Adipocyte (in vitro differentiated cells): ENCODE results near the gene OSBPL3.

ENCODE experiments used
- DNase-seq: peaks from one replicate; pipeline ENCODE4 v3.0.0-alpha.2; 2015; ENCODE audit warnings: low read depth
- H3K27me3 ChIP-seq: replicated peaks from 2 replicates; pipeline ENCODE4 v1.7.0; 2013; ENCODE audit warnings: mild to moderate bottlenecking, low read length, moderate library complexity; ENCODE audit not compliant: control insufficient read depth, insufficient read depth
- H3K36me3 ChIP-seq: 2 replicates; pipeline ENCODE4 v1.7.0; 2013; ENCODE audit warnings: low read length, mild to moderate bottlenecking, moderate library complexity; ENCODE audit not compliant: control insufficient read depth, insufficient read depth, severe bottlenecking
- H3K4me1 ChIP-seq: 2 replicates; pipeline ENCODE4 v1.7.0; 2013; ENCODE audit warnings: mild to moderate bottlenecking, low read length, moderate library complexity; ENCODE audit not compliant: control insufficient read depth, insufficient read depth
- H3K4me3 ChIP-seq: 2 replicates; pipeline ENCODE4 v1.7.0; 2013; ENCODE audit warnings: mild to moderate bottlenecking, low read length, moderate library complexity
- H3K9ac ChIP-seq: 2 replicates; pipeline ENCODE4 v1.7.0; 2013; ENCODE audit warnings: mild to moderate bottlenecking, low read length, moderate library complexity
- H3K9me3 ChIP-seq: 2 replicates; pipeline ENCODE4 v1.7.0; 2013; ENCODE audit warnings: mild to moderate bottlenecking, low read length, moderate library complexity; ENCODE audit not compliant: control insufficient read depth

OSBPL3 gene

DNA sequence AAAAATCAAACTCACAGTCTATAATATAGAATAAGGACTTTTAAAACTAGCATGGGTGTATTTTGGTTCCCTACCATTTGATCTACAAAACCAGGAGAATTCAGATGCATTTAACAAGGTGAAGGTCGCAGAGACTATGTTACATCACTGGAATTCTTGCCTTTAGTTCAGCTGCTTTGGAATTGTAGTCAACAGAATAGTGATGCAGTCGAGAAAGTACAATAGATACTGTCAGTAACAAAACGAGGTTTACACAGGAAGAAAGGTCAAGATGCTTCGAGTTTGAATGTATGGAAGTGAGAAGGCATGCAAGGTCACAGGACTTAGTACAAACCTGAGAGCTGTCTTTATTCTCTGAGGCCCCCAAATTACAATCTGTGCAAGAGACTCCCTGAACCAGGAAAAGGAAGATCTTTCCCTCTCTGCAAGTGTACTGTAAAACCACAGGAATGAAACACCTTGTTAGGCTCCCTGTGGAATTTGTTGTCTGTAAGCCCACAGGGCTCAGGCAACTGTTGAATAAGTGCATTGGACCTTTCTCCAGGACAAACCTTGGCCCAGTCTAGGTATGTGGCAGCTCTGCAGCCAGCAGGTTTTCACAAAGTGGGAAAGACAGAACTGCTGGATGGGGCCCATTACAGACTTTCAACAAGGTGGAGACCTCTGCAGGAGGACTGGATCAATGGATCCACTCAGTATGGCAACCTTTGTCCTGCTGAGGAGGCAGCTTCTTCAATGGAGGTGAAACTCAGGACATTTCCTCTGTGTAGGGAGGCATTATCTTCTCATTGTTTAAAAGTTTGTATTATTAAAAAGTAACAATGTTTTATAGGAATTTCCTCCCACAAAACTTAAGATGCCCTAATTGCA is 121.6 kb downstream of the OSBPL3 start:
- Histone ChIP-seq H3K36me3 (peaks cover 9% of the 10 kb centered on the region), H3K9ac (no peak overlapping the region), H3K9me3 (no peaks in the 10 kb centered on the region), H3K4me3 (no peak overlapping the region), H3K4me1 (no peaks in the 10 kb centered on the region), H3K27me3 (no peaks in the 10 kb centered on the region)
- DNase-seq = no peak

DNA sequence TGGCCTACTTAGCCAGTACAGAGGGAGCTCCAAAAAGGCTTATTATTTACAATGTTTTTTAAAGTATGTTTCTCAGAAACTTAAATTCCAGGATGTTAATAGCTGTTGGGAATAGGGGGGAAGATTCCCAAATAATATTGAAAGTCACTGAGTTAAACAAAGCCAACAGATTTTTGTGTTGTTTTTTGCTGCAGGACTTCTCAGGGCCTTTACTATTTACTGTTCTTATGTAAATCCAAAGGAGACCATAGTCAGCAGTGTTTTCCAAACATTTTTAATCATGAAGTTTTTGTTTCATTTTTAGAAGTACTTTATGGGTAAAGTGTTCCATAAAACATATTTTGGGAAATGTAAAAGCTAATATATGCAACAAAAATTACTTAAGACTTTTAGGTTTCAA is 122.4 kb downstream of the OSBPL3 start:
- no peak for DNase-seq
- Histone ChIP-seq H3K9ac (no peak overlapping the region), H3K27me3 (no peaks in the 10 kb centered on the region)

DNA sequence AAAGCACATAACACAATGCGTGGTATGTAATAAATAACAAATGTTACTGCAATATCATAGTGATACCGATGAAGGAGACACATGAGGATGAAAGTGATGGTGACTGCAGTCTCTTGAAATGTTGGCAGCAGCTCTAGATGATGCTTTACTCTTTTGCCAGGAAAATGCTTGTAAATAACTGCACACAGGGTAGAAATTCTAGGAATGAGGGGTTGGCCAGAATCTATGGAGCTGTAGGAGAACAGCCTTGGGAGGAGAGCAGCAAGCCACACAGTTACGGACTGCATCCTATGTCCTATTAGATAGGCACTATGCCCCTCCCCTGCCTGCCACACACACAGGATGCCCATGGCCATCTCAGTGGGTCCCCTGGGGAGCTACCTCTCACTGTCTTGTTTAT is 125.1 kb downstream of the OSBPL3 start:
- Histone ChIP-seq H3K9me3 (no peaks in the 10 kb centered on the region), H3K9ac (no peak overlapping the region), H3K27me3 (no peaks in the 10 kb centered on the region), H3K4me1 (no peaks in the 10 kb centered on the region), H3K4me3 (no peak overlapping the region), H3K36me3 (peaks cover 7% of the 10 kb centered on the region)
- peak; percentile 39 for DNase-seq

More for the DNA sequence above, 122.4 kb downstream of the OSBPL3 start:
- H3K4me3 ChIP-seq = no peak overlapping the region
- no peaks in the 10 kb centered on the region for H3K4me1 ChIP-seq
- H3K36me3 ChIP-seq = peaks cover 7% of the 10 kb centered on the region
- H3K9me3 ChIP-seq = no peaks in the 10 kb centered on the region

DNA sequence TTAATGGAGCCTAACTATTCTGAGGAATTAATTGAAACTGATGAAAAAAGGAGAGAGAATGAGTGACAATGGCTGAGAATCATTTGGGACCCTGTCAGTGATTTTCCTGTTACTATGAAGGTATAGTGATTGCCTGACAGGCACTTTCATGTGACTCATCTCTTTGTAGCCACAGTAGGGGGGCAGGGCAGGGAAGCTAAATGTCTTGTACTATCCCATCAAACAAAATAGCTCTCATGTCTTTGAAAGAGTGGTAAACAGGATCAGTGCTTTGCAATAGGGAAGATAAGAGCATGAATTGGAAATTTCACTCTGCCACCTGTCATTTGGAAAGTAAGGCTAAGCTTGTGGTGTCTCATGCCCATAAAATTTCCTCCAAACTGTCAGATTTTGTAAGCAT is 128.2 kb downstream of the OSBPL3 start:
- no peaks in the 10 kb centered on the region for H3K9me3 ChIP-seq
- H3K4me1 ChIP-seq = no peaks in the 10 kb centered on the region
- H3K36me3 ChIP-seq = peaks cover 10% of the 10 kb centered on the region
- DNase-seq = no peak
- H3K27me3 ChIP-seq = no peaks in the 10 kb centered on the region
- no peak overlapping the region for H3K9ac ChIP-seq
- H3K4me3 ChIP-seq = no peak overlapping the region

DNA sequence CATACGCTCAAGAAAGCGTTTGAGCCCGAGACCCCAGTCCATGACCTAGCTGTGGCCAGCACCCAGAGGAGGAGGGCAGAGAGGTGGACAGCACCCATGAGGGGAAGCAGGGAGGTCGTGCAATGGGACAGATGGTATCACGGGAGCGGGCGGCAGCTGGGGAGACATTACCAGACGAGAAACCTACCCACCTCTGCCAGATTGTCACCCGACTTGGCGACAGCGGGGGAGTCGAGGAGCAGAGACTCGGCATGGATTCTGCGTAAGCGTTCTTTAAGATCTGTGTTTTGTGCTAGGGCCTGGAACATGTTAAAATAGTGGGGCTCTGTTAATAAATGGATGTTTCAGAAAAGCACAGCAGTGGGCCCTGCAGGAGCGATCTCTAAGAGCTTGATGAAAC is 131.1 kb downstream of the OSBPL3 start:
- no peaks in the 10 kb centered on the region for H3K9me3 ChIP-seq
- DNase-seq = no peak
- no peaks in the 10 kb centered on the region for H3K27me3 ChIP-seq
- H3K4me1 ChIP-seq = no peaks in the 10 kb centered on the region
- H3K36me3 ChIP-seq = peaks cover 10% of the 10 kb centered on the region
- no peak overlapping the region for H3K9ac ChIP-seq
- no peak overlapping the region for H3K4me3 ChIP-seq

DNA sequence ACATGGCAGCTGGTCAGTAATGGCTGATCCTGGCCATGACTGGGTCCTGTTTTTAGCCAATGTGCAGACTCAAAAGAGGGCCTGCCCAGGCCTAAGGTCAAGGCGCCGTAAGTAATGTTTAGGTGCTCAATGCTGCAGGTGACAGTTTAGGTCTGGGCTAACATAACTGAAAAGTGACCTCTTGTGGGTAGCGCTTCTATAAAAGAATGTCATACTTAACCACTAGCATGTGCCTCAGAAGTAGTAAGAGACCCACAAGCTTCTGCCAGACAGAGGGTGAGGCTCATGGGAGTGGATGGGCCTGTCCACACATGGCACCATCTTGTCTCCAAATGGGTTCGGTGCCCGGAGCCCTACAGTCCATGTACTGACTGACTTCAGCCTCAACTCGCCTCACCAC is 132.2 kb downstream of the OSBPL3 start:
- Histone ChIP-seq H3K9ac (no peak overlapping the region), H3K27me3 (no peaks in the 10 kb centered on the region), H3K4me1 (peaks cover 1% of the 10 kb centered on the region), H3K36me3 (peaks cover 10% of the 10 kb centered on the region), H3K9me3 (no peaks in the 10 kb centered on the region), H3K4me3 (no peak overlapping the region)
- DNase-seq = no peak

DNA sequence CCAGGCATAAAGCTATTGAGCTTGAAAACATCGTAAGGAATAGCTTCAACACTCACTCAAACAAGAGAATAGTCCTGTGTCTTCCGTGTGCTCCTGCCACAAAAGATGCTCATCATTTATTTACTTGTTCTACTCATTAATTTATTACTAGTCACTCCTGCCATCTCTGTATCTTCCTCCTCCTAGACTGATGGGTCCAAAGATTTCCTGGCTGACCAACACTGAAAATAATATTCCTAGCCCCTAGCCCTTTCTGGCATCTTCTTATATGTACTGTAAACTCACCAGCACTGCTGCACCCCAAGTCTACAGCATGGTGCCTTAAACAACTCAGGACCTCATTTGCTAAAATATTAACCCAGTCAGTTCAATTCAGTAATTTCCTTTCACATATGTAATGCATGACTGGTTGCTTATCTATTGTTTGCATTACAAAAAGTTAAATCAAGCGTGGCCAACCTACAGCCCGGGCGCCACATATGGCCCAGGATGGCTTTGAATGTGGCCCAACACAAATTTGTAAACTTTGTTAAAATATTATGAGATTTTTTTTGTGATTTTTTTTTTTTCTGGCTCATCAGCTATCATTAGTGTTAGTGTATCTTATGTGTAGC is 136.1 kb downstream of the OSBPL3 start:
- H3K4me1 ChIP-seq = peaks cover 8% of the 10 kb centered on the region
- no peak overlapping the region for H3K9ac ChIP-seq
- H3K4me3 ChIP-seq = no peak overlapping the region
- H3K9me3 ChIP-seq = no peaks in the 10 kb centered on the region
- no peak for DNase-seq
- peaks cover 17% of the 10 kb centered on the region for H3K36me3 ChIP-seq
- H3K27me3 ChIP-seq = no peaks in the 10 kb centered on the region

DNA sequence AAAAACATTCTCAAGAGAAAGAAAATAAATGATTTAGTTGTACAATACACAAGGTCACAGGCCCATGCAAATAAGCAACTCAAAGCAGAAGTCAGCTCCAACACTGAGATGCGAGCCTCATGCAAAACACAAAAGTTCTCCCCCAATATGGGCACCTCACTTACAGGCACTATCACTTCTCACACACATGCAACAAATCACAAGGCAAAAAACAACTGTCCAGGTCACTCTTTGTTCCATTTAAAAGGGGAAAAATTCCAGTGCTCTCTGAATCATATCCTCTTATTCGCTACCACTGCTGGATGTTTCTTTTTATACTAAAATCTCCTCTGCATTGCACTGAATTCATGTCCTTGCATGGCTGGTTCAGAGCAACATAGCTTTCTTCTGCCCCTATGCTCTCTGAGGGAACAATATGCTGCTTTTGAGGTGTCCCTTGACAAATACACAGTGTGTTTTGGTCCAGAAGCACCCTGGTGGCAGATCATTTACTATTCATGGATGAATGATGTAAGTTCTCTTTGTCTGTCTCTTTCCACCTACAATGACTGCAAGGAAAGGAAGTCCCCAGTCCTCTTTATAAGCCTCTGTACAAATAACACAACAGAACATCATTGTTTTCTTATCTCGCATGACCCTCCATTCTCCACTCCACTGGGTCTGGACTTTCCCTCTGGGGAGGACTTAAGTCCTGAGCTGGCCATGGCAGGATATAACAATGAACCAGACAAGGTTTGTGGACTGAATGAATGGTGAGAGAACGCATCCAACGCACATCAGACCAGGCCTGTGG is 137.3 kb downstream of the OSBPL3 start:
- Histone ChIP-seq H3K4me3 (no peak overlapping the region), H3K9me3 (no peaks in the 10 kb centered on the region), H3K36me3 (peaks cover 15% of the 10 kb centered on the region), H3K27me3 (no peaks in the 10 kb centered on the region), H3K9ac (no peak overlapping the region), H3K4me1 (peaks cover 8% of the 10 kb centered on the region)
- no peak for DNase-seq

DNA sequence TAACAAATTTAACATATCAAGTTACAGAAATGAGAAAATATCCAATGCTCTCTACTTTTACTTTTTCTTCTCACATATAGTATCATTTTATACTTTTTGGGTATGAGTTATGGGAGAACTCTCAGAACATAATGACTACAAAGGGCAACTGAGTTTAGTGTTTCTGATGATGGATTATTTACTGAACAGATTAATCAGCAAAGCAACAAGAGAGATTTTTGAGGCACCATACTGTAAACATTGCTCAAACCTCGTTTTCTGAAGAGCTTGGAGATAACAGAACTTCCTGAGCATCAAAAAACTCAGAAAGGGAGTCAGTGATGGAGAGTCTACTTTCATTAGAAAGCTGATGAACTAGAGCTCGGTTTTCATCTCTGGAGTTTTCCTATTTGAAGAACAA is 137.9 kb downstream of the OSBPL3 start:
- Histone ChIP-seq H3K27me3 (no peaks in the 10 kb centered on the region), H3K4me1 (peaks cover 8% of the 10 kb centered on the region), H3K9ac (no peak overlapping the region), H3K36me3 (peaks cover 12% of the 10 kb centered on the region), H3K4me3 (no peak overlapping the region), H3K9me3 (no peaks in the 10 kb centered on the region)
- no peak for DNase-seq

DNA sequence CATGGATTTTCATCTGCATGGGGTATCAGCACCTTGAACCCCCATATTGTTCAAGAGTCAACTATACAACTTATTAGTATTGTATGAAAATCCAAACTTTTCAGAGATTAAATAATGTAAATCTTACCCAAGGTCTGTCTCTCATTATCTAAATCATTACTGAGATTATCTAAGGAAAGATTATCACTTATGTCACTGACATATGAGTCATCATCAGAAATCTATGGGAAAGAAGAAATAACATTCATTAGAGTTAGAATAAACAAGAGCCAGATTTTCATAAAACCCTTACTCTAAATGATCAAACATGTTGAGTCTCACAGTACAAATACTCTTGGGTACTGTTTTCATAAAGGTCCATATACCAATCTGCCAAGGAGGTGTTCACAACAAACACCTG is 139.4 kb downstream of the OSBPL3 start:
- peaks cover 8% of the 10 kb centered on the region for H3K4me1 ChIP-seq
- no peaks in the 10 kb centered on the region for H3K27me3 ChIP-seq
- peaks cover 16% of the 10 kb centered on the region for H3K36me3 ChIP-seq
- no peak overlapping the region for H3K4me3 ChIP-seq
- no peak overlapping the region for H3K9ac ChIP-seq
- no peak for DNase-seq
- no peaks in the 10 kb centered on the region for H3K9me3 ChIP-seq

DNA sequence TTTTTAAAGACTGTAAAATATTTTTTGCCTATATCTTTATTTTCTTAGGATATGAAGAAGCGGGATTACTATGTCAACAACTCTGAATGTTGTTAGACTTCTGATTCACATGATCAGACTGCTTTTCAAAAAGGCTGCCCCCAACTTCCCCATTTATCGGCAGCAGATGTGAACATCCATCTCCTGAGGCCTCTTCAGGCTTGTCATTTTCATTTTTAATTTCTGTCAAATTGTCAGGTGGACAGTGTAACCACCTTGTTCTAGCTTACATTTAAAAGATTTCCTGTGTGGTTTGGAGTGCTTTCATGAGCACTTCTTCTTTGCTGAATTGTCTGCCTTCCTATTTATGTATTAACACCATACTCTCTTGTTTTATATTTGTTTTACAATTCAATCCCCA is 143.9 kb downstream of the OSBPL3 start:
- Histone ChIP-seq H3K4me3 (no peak overlapping the region), H3K4me1 (peaks cover 6% of the 10 kb centered on the region), H3K27me3 (no peaks in the 10 kb centered on the region), H3K9ac (no peak overlapping the region), H3K36me3 (peaks cover 20% of the 10 kb centered on the region), H3K9me3 (no peaks in the 10 kb centered on the region)
- DNase-seq = no peak
